Peyer's patch (tissue), 4 donors: ENCODE data around the gene KIF26B.

Experiments
- CTCF ChIP-seq, 6 experiments: fragments of 450-650 bp in 4 of 6; fragments of 200-600 bp in 2 of 6; sonication (generic) in 1 of 6; IDR thresholded peaks; one replicate each; pipeline ENCODE4 v1.5.1; 2017 to 2019; ENCODE audit warnings: antibody characterized with exemption in 6 of 6, mild to moderate bottlenecking in 3 of 6, moderate library complexity in 1 of 6
- POLR2A ChIP-seq, 2 donors: fragments of 450-650 bp; IDR thresholded peaks; one replicate each; pipeline ENCODE4 v1.5.1; 2017; ENCODE audit warnings: antibody characterized with exemption in 2 of 2, mild to moderate bottlenecking in 2 of 2, moderate library complexity in 2 of 2

DNA sequence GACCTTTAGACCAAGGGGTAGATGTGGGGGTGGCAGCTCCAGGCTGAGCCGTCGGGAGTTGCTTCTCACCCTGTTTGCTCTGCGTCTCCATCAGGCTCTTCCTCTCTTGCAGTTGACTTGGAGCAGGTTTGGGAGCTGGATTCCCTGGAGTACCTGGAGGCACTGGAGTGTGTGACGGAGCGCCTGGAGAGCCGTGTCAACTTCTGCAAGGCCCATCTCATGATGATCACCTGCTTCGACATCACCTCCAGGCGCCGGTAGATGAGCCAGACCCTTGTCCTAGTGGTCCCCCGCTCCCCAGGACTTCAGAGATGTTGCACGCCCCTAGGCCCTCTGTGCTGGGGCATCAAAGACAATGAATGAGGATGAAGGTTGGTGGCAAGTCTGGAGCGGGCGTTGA, 547.6 kb downstream of the KIF26B start:
- TF ChIP-seq CTCF (IDR thresholded peaks at IDR 0.05) (no peak), POLR2A (IDR thresholded peaks at IDR 0.05) (no peak)
